T-helper 17 cell (primary cell): Measurements from ENCODE around the gene NCOR2. TPM values are rescaled to one million over a fixed set of nuclear protein-coding genes. Genes with fewer than 3 reads are reported as not detected.
"Not testable (repeated sequence)": the region's sequence is repeated elsewhere in the genome, so short reads cannot be mapped to it uniquely, and the experiment has no call there.

ENCODE experiments used
- ATAC-seq: fragments of 150-1000 bp; cut with Tn5 transposase; 2 replicates; pipeline ENCODE4 v1.10.0; 2021; ENCODE audit warnings: mild to moderate bottlenecking, moderate library complexity
- DNase-seq, 3 donors: peaks; one replicate each; pipeline versions ENCODE4 v3.0.0 to v3.0.0-alpha.2; 2020 to 2021
- H3K9me3 ChIP-seq: one replicate; pipeline ENCODE4 v1.7.0; 2013; ENCODE audit warnings: low read length, mild to moderate bottlenecking; ENCODE audit not compliant: control insufficient read depth, poor library complexity, severe bottlenecking
- H3K27ac Mint-ChIP-seq: one replicate; pipeline ENCODE4 v1.8.0; 2022; ENCODE audit warnings: mild to moderate bottlenecking, moderate library complexity, mixed read lengths
- H3K27me3 Mint-ChIP-seq: one replicate; pipeline ENCODE4 v1.8.0; 2022; ENCODE audit warnings: mixed read lengths
- H3K36me3 Mint-ChIP-seq: one replicate; pipeline ENCODE4 v1.8.0; 2022; ENCODE audit warnings: low read depth, mixed read lengths
- H3K4me1 Mint-ChIP-seq: one replicate; pipeline ENCODE4 v1.8.0; 2022; ENCODE audit warnings: mild to moderate bottlenecking, mixed read lengths
- H3K4me3 Mint-ChIP-seq: one replicate; pipeline ENCODE4 v1.8.0; 2022; ENCODE audit warnings: mild to moderate bottlenecking, moderate library complexity, mixed read lengths
- total RNA-seq, 4 donors: library from RNA in 2 of 4; stranded (reverse) in 2 of 4; gene quantifications; one replicate each; pipeline ENCODE4 v1.2.3 and lab custom pipeline; 2022 to 2026

The NCOR2 gene
- total RNA-seq, 2 donors from 2014 or later: 107 to 119 TPM

- Mint-ChIP-seq H3K4me3 (no peak overlapping the region), H3K4me1 (peaks cover 11% of the 10 kb centered on the region), H3K27ac (no peak overlapping the region), H3K36me3 (peaks cover 2% of the 10 kb centered on the region), H3K27me3 (peaks cover 14% of the 10 kb centered on the region)
- DNase-seq (no peak), ATAC-seq (no peak)
- no peaks in the 10 kb centered on the region for H3K9me3 ChIP-seq
Measured at GRCh38 chr12:124593176-124593575, 25.8 kb upstream of the NCOR2 start.

GRCh38 chr12:124592481-124593160, 25.2 kb upstream of the NCOR2 start:
- H3K27ac Mint-ChIP-seq: no peak overlapping the region
- peaks cover 14% of the 10 kb centered on the region for H3K27me3 Mint-ChIP-seq
- H3K9me3 ChIP-seq: no peaks in the 10 kb centered on the region
- H3K4me1 Mint-ChIP-seq: peaks cover 11% of the 10 kb centered on the region
- no peak overlapping the region for H3K4me3 Mint-ChIP-seq
- DNase-seq (no peak), ATAC-seq (no peak)
- peaks cover 2% of the 10 kb centered on the region for H3K36me3 Mint-ChIP-seq

GRCh38 chr12:124592050-124592449, 24.6 kb upstream of the NCOR2 start:
- Mint-ChIP-seq H3K27me3 (peaks cover 14% of the 10 kb centered on the region), H3K36me3 (peaks cover 2% of the 10 kb centered on the region), H3K4me1 (peaks cover 11% of the 10 kb centered on the region), H3K4me3 (no peak overlapping the region), H3K27ac (no peak overlapping the region)
- no peak for ATAC-seq
- no peaks in the 10 kb centered on the region for H3K9me3 ChIP-seq
- no peak for DNase-seq

- DNase-seq (no peak), ATAC-seq (no peak)
- no peaks in the 10 kb centered on the region for H3K9me3 ChIP-seq
- Mint-ChIP-seq H3K36me3 (peaks cover 2% of the 10 kb centered on the region), H3K27me3 (peaks cover 14% of the 10 kb centered on the region), H3K27ac (no peak overlapping the region), H3K4me1 (peaks cover 11% of the 10 kb centered on the region), H3K4me3 (no peak overlapping the region)
Measured at GRCh38 chr12:124590447-124590846, 23.0 kb upstream of the NCOR2 start.

GRCh38 chr12:124588751-124589267, 21.4 kb upstream of the NCOR2 start:
- DNase-seq: no peak
- Mint-ChIP-seq H3K4me1 (peaks cover 11% of the 10 kb centered on the region), H3K4me3 (no peak overlapping the region), H3K27ac (no peak overlapping the region), H3K27me3 (peaks cover 6% of the 10 kb centered on the region), H3K36me3 (no peaks in the 10 kb centered on the region)
- ATAC-seq: peak; percentile 65
- H3K9me3 ChIP-seq: no peaks in the 10 kb centered on the region

GRCh38 chr12:124588018-124588634, 20.7 kb upstream of the NCOR2 start:
- DNase-seq: no peak
- peaks cover 11% of the 10 kb centered on the region for H3K4me1 Mint-ChIP-seq
- no peaks in the 10 kb centered on the region for H3K36me3 Mint-ChIP-seq
- H3K27me3 Mint-ChIP-seq: no peaks in the 10 kb centered on the region
- ATAC-seq: no peak
- H3K27ac Mint-ChIP-seq: no peak overlapping the region
- no peaks in the 10 kb centered on the region for H3K9me3 ChIP-seq
- no peak overlapping the region for H3K4me3 Mint-ChIP-seq

- Mint-ChIP-seq H3K4me1 (peaks cover 9% of the 10 kb centered on the region), H3K36me3 (no peaks in the 10 kb centered on the region), H3K27ac (no peak overlapping the region), H3K27me3 (no peaks in the 10 kb centered on the region), H3K4me3 (peak overlapping the region; percentile 5)
- ATAC-seq (no peak), DNase-seq (no peak)
- no peaks in the 10 kb centered on the region for H3K9me3 ChIP-seq
Measured at GRCh38 chr12:124586756-124587155, 19.3 kb upstream of the NCOR2 start.

- H3K4me1 Mint-ChIP-seq, H3K4me3 Mint-ChIP-seq, DNase-seq, H3K9me3 ChIP-seq, H3K27me3 Mint-ChIP-seq, H3K36me3 Mint-ChIP-seq, ATAC-seq, H3K27ac Mint-ChIP-seq: not testable (repeated sequence)
Measured at GRCh38 chr12:124584494-124584893, 17.1 kb upstream of the NCOR2 start.

GRCh38 chr12:124583854-124584253, 16.4 kb upstream of the NCOR2 start:
- DNase-seq: no peak
- H3K36me3 Mint-ChIP-seq: no peaks in the 10 kb centered on the region
- no peak overlapping the region for H3K4me3 Mint-ChIP-seq
- no peak for ATAC-seq
- no peaks in the 10 kb centered on the region for H3K27me3 Mint-ChIP-seq
- peaks cover 7% of the 10 kb centered on the region for H3K4me1 Mint-ChIP-seq
- H3K27ac Mint-ChIP-seq: no peak overlapping the region
- peaks cover 3% of the 10 kb centered on the region for H3K9me3 ChIP-seq

GRCh38 chr12:124582108-124582424, 14.7 kb upstream of the NCOR2 start:
- DNase-seq (no peak), ATAC-seq (no peak)
- H3K27ac Mint-ChIP-seq: no peak overlapping the region

GRCh38 chr12:124581307-124582107, 14.1 kb upstream of the NCOR2 start:
- H3K36me3 Mint-ChIP-seq: no peaks in the 10 kb centered on the region
- no peak for DNase-seq
- peaks cover 3% of the 10 kb centered on the region for H3K9me3 ChIP-seq
- H3K27me3 Mint-ChIP-seq: no peaks in the 10 kb centered on the region
- no peak for ATAC-seq
- H3K4me3 Mint-ChIP-seq: no peak overlapping the region
- no peak overlapping the region for H3K27ac Mint-ChIP-seq
- H3K4me1 Mint-ChIP-seq: peaks cover 3% of the 10 kb centered on the region

More at GRCh38 chr12:124582108-124582424, 14.7 kb upstream of the NCOR2 start:
- Mint-ChIP-seq H3K36me3 (no peaks in the 10 kb centered on the region), H3K4me1 (peaks cover 3% of the 10 kb centered on the region), H3K27me3 (no peaks in the 10 kb centered on the region), H3K4me3 (no peak overlapping the region)
- H3K9me3 ChIP-seq: peaks cover 3% of the 10 kb centered on the region

- DNase-seq (no peak), ATAC-seq (no peak)
- H3K4me1 Mint-ChIP-seq: peaks cover 6% of the 10 kb centered on the region
- no peak overlapping the region for H3K27ac Mint-ChIP-seq
- peaks cover 3% of the 10 kb centered on the region for H3K9me3 ChIP-seq
- H3K36me3 Mint-ChIP-seq: no peaks in the 10 kb centered on the region
- H3K27me3 Mint-ChIP-seq: no peaks in the 10 kb centered on the region
- H3K4me3 Mint-ChIP-seq: no peak overlapping the region
Measured at GRCh38 chr12:124579921-124580517, 12.6 kb upstream of the NCOR2 start.

GRCh38 chr12:124578854-124579253, 11.4 kb upstream of the NCOR2 start:
- ATAC-seq: no peak
- no peak for DNase-seq
- Mint-ChIP-seq H3K4me3 (no peak overlapping the region), H3K36me3 (no peaks in the 10 kb centered on the region), H3K27me3 (no peaks in the 10 kb centered on the region), H3K4me1 (peaks cover 6% of the 10 kb centered on the region), H3K27ac (no peak overlapping the region)
- H3K9me3 ChIP-seq: peaks cover 3% of the 10 kb centered on the region
